GM18517 (cell line): Measurements from ENCODE around the gene ZBTB12.
"Not testable (repeated sequence)": the region's sequence is repeated elsewhere in the genome, so short reads cannot be mapped to it uniquely, and the experiment has no call there.

Experiments used
- ATAC-seq: cut with Tn5 transposase; IDR thresholded peaks from one replicate; pipeline ENCODE4 v1.9.1; 2021; ENCODE audit warnings: mild to moderate bottlenecking, moderate library complexity; ENCODE audit not compliant: unreplicated experiment

ZBTB12 gene

DNA sequence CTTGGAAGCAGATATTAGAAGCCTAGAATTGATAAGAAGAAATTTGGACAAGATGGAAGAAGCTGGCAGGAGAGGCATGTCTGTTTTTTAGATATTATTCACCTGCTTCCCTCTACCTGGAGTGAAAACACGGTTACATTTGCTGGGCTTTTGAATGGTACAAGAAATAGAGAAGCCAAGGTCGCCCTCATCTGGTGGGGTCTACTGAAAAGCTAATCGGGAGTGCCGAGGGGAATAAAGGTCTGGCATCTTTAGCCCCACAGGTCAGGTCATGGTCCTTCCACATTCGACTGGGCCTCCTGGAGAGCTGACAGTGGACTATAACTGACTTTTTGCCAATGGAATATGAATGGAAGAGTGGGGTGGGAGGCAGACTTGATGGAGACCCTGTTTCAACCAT, 21.1 kb upstream of the ZBTB12 start:
- no peak for ATAC-seq

DNA sequence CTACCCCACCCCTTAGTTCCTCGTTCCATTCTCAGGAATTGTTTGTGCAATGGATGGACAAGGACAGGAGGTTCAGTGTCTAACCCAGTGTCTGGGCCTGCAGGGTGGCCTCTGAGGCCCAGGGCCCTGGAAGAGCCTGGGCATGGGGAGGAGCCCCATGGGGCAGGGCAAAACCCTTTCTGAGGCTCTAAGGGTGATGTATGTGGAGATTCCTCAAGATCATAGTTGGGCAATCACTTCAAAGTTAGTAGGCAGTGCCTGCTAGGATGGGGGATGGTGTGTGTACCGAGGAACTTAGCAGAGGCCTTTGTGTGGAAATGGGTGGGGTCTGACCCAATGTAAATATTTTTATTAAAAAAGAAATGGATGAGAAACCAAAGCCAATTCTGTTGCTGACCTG, 18.9 kb upstream of the ZBTB12 start:
- ATAC-seq: no peak

DNA sequence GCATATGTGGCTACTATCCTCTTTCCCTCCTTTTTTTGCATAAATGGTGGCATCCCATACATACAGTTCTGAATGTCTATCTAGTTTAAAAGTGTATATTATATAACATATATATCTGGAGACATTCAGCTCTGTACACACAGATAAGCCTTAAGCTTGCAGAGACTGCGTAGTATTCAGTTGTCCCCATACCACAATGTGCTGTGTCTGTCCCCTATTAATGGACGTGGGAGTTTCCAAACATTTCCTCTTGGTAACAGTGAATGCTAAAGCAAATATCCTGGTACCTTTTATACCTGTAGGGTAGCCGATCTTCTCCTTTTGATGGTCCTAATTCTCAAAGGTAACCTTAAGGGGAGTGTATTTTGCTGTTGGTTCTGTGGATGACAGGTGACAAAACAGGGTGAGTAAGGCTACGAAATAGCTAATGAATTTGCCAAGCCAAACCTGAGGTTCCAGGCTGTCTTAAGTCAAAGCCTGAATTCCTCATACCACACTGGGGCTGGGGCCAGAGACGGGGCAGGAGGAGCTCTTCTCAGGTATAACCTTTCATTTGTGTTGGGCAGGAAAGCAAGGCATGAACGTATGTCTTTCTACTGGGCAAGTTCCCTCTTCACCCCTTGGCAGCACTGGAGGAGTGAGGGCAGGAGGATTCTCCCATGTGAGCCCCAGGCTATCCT, 17.9 kb upstream of the ZBTB12 start:
- ATAC-seq: no peak

DNA sequence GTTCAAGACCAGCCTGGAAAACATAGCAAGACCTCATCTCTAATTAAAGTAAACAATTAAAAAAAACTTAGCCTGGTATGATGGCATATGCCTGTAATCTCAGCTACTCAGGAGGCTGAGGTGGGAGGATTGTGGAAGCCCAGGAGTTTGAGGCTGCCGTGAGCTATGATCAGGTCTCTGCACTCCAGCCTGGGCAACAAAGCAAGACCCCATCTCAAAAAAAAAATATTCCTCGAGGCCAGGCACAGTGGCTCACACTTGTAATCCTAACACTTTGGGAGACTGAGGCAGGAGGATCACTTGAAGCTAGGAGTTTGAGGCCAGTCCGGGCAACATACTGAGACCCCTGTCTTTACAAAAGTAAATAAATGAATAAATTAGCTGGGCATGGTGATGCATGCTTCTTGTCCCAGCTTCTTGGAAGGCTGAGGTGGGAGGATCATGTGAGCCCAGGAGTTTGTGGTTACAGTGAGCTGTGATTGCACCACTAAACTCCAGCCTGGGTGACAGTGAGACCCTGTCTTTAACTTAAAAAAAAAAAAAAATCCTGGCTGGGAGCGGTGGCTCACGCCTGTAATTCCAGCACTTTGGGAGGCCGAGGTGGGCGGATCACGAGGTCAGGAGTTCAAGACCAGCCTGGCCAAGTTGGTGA, 16.3 kb upstream of the ZBTB12 start:
- no peak for ATAC-seq

DNA sequence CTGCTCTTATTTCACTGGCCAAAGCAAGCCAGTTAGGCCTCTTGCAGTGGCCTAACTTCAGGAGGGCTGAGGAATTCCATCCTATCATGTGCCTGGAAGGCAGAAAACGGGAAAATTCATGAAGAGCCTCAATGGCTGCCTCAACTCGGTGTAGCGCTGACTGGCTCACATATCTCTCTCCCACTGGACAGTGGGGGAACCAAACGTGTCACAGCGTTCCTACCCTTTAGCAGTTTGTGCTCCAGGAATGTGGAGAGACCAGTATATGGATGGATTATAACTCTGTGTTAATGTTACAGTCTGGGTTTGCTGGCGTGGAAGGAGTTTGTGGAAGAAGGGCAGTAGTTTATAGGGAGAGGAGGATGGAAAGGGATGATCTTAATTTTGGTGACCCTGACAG, 13.9 kb upstream of the ZBTB12 start:
- ATAC-seq: no peak

DNA sequence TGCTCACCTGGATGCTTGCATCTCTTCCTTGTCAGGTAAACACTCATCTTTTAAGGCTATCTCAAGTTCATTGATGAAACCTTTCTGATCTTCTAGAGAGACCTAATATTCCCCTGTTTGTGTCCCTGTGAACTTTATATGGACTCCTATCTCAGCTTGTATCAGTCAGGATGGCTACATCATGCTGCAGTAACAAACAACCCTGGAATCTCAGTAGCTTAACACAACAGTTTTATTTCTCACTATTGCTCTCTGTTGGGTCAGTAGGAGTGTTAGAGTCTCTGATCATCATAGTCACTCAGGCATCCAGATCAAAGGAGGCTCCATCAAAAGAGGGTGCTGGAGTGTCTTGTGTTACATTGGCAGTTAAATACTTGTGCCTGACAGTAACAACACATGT, 13.5 kb upstream of the ZBTB12 start:
- no peak for ATAC-seq

DNA sequence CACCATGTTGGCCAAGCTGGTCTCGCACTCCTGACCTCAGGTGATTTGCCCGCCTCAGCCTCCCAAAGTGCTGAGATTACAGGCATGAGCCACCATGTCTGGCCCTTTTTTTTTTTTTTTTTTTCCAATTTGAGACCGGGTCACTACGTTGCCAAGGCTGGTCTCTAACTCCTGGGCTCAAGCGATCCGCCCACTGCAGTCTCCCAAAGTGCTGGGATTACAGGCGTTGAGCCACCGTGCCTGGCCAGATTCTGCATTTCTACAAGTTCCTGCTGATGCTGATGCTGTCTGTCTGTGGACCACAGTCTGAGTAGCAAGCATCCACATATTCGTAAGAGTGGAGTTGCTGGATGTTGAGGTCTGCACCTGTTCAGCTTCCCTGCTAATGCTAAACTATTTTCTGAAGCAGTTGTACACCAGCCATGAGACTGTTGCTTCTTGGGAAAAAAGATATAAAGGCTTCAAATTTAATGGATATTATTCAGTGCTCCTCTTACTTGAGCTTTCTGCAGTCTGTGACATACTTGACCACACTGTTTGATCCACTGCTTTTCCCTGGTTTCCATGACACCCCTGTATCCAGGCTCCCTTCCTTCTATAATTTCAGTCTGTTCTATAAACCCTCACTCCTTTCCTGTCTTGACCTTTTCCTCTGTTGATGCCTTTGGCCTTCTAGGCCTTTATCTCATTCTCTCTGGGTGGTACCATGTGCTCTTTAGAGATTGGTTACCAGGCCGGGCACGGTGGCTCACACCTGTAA, 10.1 kb upstream of the ZBTB12 start:
- ATAC-seq: no peak

DNA sequence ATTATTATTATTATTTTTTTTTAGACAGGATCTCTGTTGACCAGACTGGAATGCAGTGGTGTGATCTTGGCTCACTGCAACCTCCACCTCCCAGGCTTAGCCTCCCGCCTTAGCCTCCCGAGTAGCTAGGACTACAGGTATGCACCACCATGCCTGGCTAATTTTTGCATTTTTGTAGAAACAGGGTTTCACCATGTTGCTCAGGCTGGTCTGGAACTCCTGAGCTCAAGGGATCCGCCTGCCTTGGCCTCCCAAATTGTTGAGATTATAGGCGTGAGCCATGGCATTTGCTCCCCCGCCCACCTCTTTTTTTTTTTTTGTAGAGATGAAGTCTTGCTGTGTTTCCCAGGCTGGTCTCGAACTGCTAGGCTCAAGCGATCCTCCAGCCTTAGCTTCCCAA, 7.4 kb upstream of the ZBTB12 start:
- not testable (repeated sequence) for ATAC-seq

DNA sequence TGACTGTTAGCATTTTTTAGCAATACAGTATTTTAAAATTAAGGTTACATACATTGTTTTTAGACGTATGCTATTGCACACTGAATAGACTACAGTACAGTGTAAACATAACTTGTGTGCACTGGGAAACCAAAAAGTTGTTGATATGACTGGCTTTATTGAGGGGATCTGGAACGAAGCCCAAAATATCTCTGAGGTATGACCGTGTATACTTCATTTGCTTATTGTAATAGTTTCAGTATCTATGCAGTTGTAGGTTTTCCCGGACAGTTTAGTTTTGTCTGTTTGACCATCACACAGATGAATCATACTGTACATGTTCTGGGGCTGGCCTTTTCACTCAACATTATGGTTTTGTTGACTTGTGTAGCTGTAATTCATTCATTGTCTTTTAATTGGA, 6.9 kb upstream of the ZBTB12 start:
- ATAC-seq: no peak

DNA sequence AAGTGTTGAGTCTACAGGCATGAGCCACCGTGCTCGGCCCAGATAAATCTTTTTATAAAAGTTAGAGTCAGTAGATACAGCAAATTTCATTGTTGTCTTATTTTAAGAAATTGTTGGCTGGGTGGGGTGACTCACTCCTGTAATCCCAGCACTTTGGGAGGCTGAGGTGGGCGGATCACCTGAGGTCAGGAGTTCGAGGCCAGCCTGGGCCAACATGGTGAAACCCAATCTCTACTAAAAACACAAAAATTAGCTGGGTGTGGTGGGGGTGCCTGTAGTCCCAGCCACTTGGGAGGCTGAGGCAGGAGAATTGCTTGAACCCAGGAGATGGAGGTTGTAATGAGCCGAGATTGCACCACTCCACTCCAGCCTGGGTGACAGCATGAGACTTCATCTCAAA, 6.4 kb upstream of the ZBTB12 start:
- ATAC-seq: not testable (repeated sequence)

DNA sequence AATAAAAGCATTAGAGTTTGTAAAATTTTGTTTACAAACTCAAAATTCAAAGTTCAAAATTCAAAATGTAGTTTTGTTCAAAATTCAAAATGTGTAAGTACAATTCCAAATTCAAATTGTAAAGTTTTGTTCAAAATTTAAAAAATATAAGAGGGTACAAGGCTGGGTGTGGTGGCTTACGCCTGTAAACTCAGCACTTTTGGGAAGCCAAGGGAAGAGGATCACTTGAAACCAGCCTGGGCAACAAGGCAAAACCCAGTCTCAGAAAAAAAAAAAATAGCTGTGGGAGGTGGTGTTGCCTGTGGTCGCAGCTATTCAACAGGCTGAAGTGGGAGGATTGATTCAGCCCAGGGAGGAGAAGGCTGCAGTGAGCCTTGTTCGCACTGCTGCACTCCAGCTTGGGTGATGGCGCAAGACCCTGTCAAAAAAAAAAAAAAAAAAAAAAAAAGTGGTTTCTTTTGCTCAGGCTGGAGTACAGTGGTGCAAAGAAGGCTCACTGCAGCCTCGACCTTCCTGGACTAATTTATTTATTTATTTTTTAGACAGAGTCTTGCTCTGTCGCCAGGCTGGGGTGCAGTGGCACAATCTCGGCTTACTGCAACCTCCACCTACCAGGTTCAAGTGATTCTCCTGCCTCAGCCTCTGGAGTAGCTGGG, 5.4 kb upstream of the ZBTB12 start:
- ATAC-seq: no peak

DNA sequence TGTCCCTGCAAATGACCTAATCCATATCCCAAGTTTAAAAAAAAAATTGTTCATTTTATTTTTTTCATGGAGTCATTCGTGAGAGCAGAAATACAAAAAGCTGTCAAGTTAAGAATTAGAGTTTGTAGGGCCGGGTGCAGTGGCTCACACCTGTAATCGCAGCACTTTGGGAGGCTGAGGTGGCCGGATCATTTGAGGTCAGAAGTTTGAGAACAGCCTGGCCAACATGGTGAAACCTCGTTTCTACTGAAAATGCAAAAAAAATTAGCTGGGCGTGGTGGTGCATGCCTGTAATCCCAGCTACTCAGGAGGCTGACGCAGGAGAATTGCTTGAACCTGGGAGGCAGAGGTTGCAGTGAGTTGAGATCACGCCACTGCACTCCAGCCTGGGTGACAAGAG, 4.8 kb upstream of the ZBTB12 start:
- not testable (repeated sequence) for ATAC-seq

DNA sequence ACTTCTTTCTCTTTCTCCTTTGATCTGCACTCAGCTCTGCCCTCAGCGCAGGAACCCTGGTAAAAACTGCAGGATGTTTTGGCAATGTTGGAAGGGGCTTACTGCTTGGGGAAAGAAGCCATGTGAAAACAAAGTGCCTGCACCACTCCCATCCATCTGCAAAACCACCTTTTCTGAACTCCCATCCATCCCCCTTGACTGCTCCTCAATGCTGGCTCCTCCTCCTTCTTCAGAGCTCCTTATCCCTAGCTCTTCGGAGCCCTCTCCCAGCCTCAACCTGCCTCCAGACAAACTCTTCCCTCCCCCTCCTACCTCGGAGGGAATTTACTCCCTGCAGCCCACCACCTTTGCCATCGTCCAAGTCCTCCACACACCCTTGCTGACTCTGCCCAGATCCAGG, 4.2 kb upstream of the ZBTB12 start:
- ATAC-seq: no peak

DNA sequence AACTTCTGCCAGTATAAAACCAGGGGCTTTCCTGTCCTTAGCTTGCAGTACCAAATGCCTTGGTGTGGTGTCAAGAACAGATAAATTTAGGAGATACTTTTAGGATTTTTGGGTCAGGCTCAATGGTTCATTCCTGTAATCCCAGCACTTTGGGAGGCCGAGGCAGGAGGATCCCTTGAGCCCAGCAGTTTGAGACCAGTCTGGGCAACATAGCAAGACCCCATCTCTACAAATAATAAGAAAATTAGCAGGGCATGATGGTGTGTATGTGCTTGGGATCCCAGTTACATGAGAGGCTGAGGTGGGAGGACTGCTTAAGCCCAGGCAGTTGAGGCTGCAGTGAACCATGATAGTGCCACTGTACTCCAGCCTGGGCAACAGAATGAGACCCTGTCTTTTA, 3.2 kb upstream of the ZBTB12 start:
- ATAC-seq: no peak

DNA sequence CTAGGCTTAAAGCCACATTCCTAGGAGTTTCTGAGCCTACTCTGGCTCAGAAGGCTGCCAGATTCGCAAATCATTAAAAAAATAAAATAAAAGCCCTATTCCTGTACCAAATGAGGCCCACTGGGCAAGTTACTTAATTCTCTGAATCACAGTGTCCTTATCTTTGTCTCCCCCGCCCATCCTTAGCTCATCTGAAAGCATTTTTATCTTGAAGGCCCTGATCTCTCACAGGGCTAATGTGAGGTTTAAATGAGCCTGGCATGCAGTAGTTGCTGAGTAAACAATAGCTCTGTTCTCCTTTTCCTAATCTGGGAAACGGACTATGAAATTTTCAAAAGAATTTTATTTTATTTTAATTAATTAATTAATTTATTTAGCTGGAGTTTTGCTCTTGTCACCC, 2.1 kb upstream of the ZBTB12 start:
- no peak for ATAC-seq

DNA sequence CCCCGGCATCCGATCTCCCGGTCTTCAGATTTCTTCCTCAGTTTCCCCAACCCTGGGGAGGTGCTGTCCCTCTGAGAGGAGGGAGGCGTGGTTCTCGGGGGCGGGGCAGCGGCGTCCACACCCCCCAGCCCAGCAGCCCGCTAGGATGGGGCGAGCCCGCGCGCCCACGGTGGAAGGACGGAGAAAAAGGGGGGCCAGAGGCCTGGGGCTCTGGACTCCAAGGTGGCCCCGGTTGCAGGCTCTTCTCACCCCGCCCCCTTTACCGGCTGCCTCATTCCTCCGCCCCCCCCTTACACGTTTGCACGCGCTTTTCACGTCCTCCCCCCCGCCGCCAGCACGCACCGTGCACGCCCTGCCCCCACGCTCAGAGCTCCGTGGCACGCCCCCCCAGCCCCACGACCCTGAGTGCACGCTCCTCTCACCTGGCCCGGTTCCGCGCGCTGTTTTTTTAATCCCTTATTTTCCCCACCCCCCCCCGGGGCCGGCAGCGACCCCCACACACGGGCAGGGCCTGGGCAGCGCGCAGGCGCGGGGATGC, 402 bp downstream of the ZBTB12 start:
- ATAC-seq: no peak

DNA sequence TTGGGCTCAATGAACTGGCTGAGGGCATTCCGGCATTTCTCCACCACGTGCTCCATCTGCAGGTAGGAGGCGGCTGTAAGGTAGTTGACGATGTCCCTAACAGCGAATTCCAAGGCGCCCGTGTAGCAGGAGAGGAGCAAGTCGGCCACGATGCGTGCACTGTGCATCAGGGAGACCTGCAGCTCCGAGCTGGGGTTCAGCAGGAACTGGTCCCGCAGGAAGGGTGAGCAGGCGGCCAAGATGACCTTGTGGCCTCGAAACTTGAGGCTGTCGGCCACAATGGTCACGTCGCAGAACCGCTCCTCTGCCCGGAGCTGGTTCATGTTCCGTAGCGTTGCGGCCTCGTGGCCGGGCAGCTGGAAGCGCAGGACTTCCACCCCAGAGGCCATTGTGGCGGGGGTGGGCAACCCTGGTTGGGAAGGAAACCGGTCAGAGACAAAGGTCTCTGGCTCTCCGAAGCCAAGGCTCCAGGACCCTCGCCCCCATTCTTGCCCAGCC, 920 bp downstream of the ZBTB12 start:
- no peak for ATAC-seq

DNA sequence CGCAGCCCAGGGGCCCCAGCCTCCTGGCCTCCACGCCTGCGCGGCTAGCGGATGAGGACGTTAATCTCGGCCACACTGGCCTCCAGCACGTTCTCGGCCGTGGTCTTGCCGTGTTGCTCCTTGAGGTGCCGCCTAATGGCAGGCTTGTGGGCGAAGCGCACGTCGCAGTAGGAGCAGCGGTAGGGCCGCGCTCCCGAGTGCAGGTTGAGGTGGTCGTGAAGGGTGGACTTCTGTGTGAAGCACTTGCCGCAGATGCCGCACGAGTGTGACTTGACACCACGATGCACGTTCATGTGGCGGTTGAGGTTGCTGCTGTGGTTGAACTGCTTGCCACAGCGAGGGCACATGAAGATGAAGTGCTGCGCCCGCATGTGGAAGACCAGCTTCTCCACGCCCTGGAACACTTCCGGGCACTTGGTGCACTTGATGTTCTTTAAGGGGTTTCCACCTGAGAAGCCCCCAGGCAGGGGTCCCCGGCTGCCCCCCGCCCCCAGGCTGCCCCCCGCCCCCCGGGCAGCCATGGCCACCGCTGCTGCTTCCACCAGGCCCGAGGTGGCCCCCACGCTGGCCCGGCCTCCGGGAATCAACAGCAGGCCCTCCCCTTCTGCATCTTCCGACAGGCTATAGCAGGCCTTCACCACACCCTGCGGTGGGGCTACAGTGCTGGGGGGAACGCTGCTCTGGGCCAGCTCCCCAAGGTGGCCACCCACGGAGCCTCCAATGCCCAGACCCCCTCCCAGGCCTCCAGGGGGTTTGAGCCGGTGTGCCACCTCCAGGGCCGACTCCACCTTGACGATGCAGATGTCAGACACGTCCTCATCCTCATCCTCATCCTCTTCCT, 1.8 kb downstream of the ZBTB12 start:
- no peak for ATAC-seq

DNA sequence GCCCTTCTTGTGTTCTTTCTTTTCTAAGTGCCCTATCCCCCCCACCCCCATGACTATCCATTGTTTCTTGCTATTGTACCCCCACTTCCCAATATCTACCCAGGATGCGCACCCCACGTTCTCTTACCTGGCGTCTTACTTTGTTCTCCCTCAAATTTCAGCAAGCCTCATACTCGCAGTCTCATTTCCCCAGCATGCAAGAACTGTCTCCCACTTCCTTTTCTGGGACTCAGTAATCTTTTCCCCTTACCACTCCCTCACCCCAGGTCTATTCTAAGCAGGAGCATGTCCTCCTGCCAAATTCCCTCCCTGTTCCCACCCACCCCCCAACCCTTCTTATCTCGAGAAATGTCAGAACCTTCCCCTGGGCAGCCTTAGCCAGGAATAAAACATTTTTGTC, 2.7 kb downstream of the ZBTB12 start:
- ATAC-seq: no peak

DNA sequence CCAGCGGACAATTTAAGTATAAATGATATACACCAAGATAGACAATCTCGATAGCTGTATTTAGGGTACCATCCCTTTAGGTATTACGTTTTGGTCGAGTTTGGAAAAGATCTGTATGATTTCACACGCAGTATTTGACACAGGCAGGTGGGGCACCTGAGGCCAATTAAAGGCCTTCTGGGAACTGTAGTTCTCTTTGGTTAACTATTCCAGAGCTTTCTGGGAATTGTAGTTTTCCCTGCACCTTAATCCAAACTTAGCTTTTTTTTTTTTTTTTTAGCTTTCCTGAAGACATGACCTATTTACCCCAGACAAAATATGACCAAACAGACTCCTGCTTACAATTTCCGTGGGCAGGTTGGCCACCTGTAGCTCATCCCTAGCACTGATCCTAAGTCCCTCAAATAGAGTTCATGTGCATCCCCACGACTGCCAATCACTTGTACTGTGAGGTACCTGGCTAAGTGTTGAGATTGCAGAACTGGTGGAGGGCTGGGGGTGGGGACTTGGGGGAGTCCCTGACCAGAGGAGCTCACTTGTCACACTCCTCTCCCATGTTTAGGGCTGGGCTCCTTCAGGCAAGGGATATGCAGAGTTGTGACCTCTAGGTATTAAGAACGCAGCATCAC, 3.4 kb downstream of the ZBTB12 start:
- no peak for ATAC-seq
